Eye (tissue), 1 donor: ENCODE data around the gene PCDH1.

Experiments used
- DNase-seq: peaks from one replicate; pipeline ENCODE4 v3.0.0-alpha.2; 2015

The PCDH1 gene

GRCh38 chr5:141852448-141852847 is 25.8 kb downstream of the PCDH1 start:
- no peak for DNase-seq

DNA sequence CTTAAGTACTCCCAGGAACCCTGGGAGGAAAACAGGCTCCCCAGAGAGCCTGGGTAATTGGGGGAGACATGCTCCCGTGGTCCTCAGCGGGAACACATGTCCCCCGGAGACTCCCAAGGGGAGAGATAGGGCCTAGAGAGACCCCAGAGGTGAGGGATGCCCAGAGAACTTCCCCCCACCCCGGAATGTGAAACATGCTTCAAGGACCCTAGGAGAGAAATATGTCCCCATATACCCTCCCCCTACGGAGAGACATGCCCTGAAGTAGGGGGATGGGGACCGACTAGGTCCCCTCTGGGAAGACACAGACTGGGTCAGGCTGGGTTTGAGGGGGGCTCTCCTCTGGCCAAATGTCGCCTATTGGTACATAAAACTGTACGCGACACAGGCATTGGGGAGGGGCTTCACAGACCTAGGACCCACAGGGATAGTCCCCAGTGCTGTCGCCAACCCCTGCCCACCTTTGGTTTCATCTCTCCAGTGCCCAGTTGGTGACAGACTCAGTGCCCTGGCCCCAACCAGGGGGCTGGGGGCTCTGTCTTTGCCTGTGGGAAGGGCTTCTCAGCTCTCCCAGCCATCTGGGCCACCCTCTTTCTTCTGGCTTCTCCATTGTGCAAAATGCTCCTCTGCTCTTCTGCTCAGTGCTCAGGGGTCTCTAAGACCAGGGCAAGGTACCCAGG is 26.9 kb downstream of the PCDH1 start:
- no peak for DNase-seq

GRCh38 chr5:141850786-141851185 is 27.4 kb downstream of the PCDH1 start:
- DNase-seq = peak; percentile 39

GRCh38 chr5:141850244-141850768 is 27.9 kb downstream of the PCDH1 start:
- peak; percentile 84 for DNase-seq

- peak; percentile 94 for DNase-seq
Measured at GRCh38 chr5:141849415-141850243, 28.6 kb downstream of the PCDH1 start.

GRCh38 chr5:141848744-141849414 is 29.3 kb downstream of the PCDH1 start:
- no peak for DNase-seq

- peak; percentile 90 for DNase-seq
Measured at GRCh38 chr5:141846031-141846430, 32.2 kb downstream of the PCDH1 start.

GRCh38 chr5:141845371-141845851 is 32.8 kb downstream of the PCDH1 start:
- DNase-seq = peak; percentile 46

- DNase-seq = no peak
Measured at GRCh38 chr5:141844414-141845097, 33.7 kb downstream of the PCDH1 start.

DNA sequence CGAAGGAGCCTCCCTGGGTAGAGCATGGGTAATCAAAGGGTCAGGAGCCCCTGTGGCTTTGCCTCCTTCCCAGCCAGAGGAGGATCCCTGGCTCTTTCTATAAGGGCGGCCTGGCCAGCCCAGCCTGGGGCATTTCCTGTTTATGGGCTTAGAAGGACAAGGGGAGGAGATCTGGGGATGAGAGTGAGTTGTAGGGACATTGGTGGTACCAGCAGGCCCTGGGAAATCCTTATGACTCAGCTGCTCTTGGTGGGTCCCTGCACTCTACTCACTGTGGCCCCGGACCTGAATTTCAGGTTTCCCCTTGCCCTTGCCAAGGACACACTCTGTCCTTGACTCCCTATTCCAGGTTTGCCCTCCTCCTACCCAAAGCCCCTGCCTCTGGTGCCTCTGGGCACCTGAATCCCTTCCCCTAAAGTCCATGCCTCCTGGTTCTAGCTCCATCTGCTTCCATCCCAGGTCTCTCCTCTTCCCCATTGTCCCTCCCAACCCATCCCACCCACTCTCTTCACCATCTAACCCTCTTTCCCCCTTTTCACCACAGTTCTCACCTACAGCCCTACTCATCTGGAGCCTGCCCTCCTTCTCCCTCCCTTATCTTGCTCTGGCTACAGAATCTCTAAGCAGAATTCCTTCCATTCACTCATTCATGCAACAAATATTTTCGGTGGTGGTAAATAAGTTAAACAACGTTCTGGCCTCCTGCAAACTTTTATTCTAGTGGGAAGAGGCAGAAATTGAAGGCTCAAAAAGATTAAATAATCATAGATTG is 34.9 kb downstream of the PCDH1 start:
- DNase-seq = no peak

- no peak for DNase-seq
Measured at GRCh38 chr5:141841378-141842180, 36.6 kb downstream of the PCDH1 start.

- DNase-seq = no peak
Measured at GRCh38 chr5:141840826-141841360, 37.3 kb downstream of the PCDH1 start.

GRCh38 chr5:141840280-141840812 is 37.9 kb downstream of the PCDH1 start:
- DNase-seq = no peak

GRCh38 chr5:141839015-141839513 is 39.1 kb downstream of the PCDH1 start:
- peak; percentile 43 for DNase-seq

DNA sequence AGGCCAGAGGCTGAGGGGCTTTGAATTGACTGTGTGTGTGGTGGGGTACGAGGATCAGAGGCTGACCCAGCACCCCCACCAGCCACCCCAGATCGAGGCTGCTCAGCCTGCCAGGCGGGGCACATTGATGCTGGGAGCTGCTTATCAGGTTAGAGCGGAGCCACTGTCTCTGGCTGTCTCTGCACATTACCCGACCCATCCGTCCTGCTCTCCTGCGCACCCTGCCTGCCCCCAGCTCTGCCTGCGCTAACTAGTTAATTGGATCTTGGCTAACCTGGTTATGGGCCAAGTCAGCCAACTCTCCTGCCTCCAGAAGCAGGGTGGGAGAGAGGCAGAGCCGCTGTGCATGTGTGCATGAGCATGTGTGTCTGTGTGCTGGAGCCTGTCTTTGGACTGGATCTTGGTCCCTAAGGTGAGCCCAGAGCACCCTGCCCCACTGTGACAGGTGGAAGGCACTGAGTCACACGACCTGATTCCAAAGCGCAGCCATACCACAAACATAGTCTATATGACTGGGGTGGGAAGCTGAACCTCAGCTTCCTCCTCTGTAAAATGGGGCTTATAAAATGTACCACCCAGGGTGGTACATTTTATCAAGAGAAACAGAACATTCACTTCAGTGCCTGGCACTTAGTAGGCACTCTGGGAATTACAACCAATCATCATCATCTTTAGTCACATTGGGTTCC is 39.7 kb downstream of the PCDH1 start:
- DNase-seq = no peak

DNA sequence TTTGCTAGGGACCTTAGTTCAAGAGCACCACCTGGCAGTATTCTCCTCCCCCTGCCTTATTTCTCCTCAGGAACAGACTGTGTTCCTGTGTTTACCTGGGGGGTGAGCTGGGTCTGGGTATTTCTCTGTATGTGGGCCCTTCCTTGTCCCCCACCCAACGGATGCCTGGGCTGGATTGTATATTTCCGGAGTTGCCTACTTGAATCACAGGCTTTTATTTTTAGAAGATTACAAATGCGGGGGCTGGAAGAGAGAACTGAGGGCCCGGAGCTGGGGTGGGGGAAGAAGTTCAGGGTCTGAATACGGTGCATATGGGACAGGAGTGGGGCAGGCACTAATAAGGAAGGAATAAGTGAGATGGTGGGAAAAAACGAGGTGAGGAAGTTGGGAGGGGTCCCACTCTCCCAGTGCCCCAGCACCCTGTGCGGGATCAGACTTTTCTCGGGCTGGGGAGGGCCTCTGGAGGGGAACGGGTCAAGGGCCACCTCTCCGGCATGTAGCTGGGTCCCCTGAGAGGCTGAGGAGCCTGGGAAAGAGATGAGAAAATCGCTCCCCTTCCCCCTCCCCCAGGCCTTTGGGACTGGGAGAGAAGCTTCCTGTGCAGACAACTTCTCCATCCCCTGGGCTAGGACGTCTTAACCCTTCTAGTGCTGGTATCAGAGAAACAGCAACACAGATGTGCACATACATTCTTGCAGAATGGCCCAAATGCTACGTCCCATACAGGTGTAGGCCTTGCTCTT is 42.1 kb downstream of the PCDH1 start:
- DNase-seq = no peak

DNA sequence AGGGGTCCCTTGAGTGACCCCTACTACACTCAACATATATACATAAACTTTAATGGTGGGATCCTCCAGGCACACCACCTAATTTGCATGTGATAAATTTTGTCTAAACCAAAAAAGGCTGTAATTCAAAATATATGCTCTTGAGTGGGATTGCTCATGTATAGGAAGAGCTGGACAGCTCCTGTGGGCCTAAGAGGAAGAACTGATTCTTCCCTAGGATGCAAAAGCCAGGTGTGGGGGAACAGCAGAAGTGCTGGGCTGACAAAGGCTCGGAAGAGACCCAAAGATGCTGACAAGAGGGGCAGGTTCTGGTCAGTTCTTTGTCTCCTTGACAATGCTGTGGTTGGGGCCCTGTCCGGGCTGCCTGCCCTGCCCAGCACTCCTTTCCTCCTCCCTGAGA is 43.9 kb downstream of the PCDH1 start:
- DNase-seq = no peak

GRCh38 chr5:141832131-141832530 is 46.1 kb downstream of the PCDH1 start:
- no peak for DNase-seq

- DNase-seq = no peak
Measured at GRCh38 chr5:141828162-141828561, 50.0 kb downstream of the PCDH1 start.
